Epidermal melanocyte (primary cell): ENCODE results near the gene CPZ.
A peak's percentile ranks its signal among the peaks of the same experiment; 100 is the strongest.

Experiments
- DNase-seq: peaks from one replicate; pipeline ENCODE4 v3.0.0; 2011; ENCODE audit warnings: low spot score; ENCODE audit not compliant: insufficient read length

Gene CPZ

GRCh38 chr4:8593264-8594096 lies 915 bp downstream of the CPZ start:
- no peak for DNase-seq

- peak; percentile 87 for DNase-seq
Observed at GRCh38 chr4:8594097-8595038, 1.8 kb downstream of the CPZ start.

- DNase-seq, result no peak
Observed at GRCh38 chr4:8595237-8596087, 2.9 kb downstream of the CPZ start.

GRCh38 chr4:8596891-8597290 lies 4.3 kb downstream of the CPZ start:
- DNase-seq, result no peak

- DNase-seq, result no peak
Observed at GRCh38 chr4:8597319-8597718, 4.8 kb downstream of the CPZ start.

- no peak for DNase-seq
Observed at GRCh38 chr4:8597791-8598190, 5.2 kb downstream of the CPZ start.

GRCh38 chr4:8598391-8599090 lies 6.0 kb downstream of the CPZ start:
- DNase-seq, result no peak

GRCh38 chr4:8599091-8599460 lies 6.5 kb downstream of the CPZ start:
- DNase-seq, result no peak

GRCh38 chr4:8599657-8600056 lies 7.1 kb downstream of the CPZ start:
- DNase-seq, result peak; percentile 37

GRCh38 chr4:8600266-8600665 lies 7.7 kb downstream of the CPZ start:
- DNase-seq, result no peak

- no peak for DNase-seq
Observed at GRCh38 chr4:8600686-8601085, 8.1 kb downstream of the CPZ start.

GRCh38 chr4:8601086-8601485 lies 8.5 kb downstream of the CPZ start:
- DNase-seq, result no peak

- no peak for DNase-seq
Observed at GRCh38 chr4:8601556-8601955, 9.0 kb downstream of the CPZ start.

- DNase-seq, result no peak
Observed at GRCh38 chr4:8602686-8603430, 10.3 kb downstream of the CPZ start.

GRCh38 chr4:8603931-8604330 lies 11.4 kb downstream of the CPZ start:
- no peak for DNase-seq

- no peak for DNase-seq
Observed at GRCh38 chr4:8605289-8605688, 12.7 kb downstream of the CPZ start.

GRCh38 chr4:8606476-8606875 lies 13.9 kb downstream of the CPZ start:
- no peak for DNase-seq

GRCh38 chr4:8606966-8607365 lies 14.4 kb downstream of the CPZ start:
- DNase-seq, result no peak

GRCh38 chr4:8607603-8608481 lies 15.3 kb downstream of the CPZ start:
- DNase-seq, result peak; percentile 50
